ENCODE results near the gene TRIM67.
A peak's percentile ranks its signal among the peaks of the same experiment; 100 is the strongest.

Gene TRIM67

GRCh38 chr1:231185391-231185790 is 23.5 kb downstream of the TRIM67 start:
- no peak for DNase-seq

GRCh38 chr1:231186356-231187115 is 24.7 kb downstream of the TRIM67 start:
- no peak for DNase-seq

- no peak for DNase-seq
Observed at GRCh38 chr1:231187571-231187970, 25.7 kb downstream of the TRIM67 start.

GRCh38 chr1:231188072-231188471 is 26.2 kb downstream of the TRIM67 start:
- no peak for DNase-seq

GRCh38 chr1:231188768-231189167 is 26.9 kb downstream of the TRIM67 start:
- DNase-seq: no peak

GRCh38 chr1:231189683-231190270 is 27.9 kb downstream of the TRIM67 start:
- no peak for DNase-seq

GRCh38 chr1:231190456-231190855 is 28.6 kb downstream of the TRIM67 start:
- no peak for DNase-seq

- DNase-seq: no peak
Observed at GRCh38 chr1:231192620-231193163, 30.8 kb downstream of the TRIM67 start.

- no peak for DNase-seq
Observed at GRCh38 chr1:231193710-231194340, 32.0 kb downstream of the TRIM67 start.

- no peak for DNase-seq
Observed at GRCh38 chr1:231194476-231194842, 32.6 kb downstream of the TRIM67 start.

GRCh38 chr1:231194843-231195516 is 33.1 kb downstream of the TRIM67 start:
- DNase-seq: peak; percentile 22

- no peak for DNase-seq
Observed at GRCh38 chr1:231196307-231196706, 34.4 kb downstream of the TRIM67 start.

GRCh38 chr1:231196728-231197127 is 34.9 kb downstream of the TRIM67 start:
- DNase-seq: no peak

- no peak for DNase-seq
Observed at GRCh38 chr1:231199868-231200267, 38.0 kb downstream of the TRIM67 start.

GRCh38 chr1:231200388-231201031 is 38.7 kb downstream of the TRIM67 start:
- peak; percentile 62 for DNase-seq

GRCh38 chr1:231201375-231201978 is 39.6 kb downstream of the TRIM67 start:
- no peak for DNase-seq

- no peak for DNase-seq
Observed at GRCh38 chr1:231201979-231202633, 40.2 kb downstream of the TRIM67 start.

GRCh38 chr1:231203259-231204057 is 41.6 kb downstream of the TRIM67 start:
- DNase-seq: no peak

- peak; percentile 28 for DNase-seq
Observed at GRCh38 chr1:231206856-231207255, 45.0 kb downstream of the TRIM67 start.

GRCh38 chr1:231207437-231207836 is 45.6 kb downstream of the TRIM67 start:
- DNase-seq: no peak

- no peak for DNase-seq
Observed at GRCh38 chr1:231208980-231209379, 47.1 kb downstream of the TRIM67 start.
